CD4-positive, alpha-beta T cell (primary cell): ENCODE measurements around the gene CDT1. TPM values are rescaled to one million over a fixed set of nuclear protein-coding genes. Genes with fewer than 3 reads are reported as not detected.
A peak's percentile ranks its signal among the peaks of the same experiment; 100 is the strongest.

ENCODE experiments used
- ATAC-seq: fragments of 200-7000 bp; cut with Tn5 transposase; one replicate; pipeline ENCODE4 v1.10.0; 2022; ENCODE audit warnings: mild to moderate bottlenecking; ENCODE audit not compliant: poor library complexity
- CTCF ChIA-PET: fragments of 350-600 bp; sonication (Branson Sonifier 250); formaldehyde crosslinking; loops from one replicate; lab custom pipeline; 2021; ENCODE audit warnings: antibody characterized with exemption, inconsistent platforms; lab: Charles Lee
- POLR2A ChIA-PET: fragments of 350-600 bp; sonication (Branson Sonifier 250); formaldehyde crosslinking; loops from one replicate; lab custom pipeline; 2021; ENCODE audit warnings: antibody characterized with exemption, inconsistent platforms; lab: Charles Lee
- DNase-seq, 14 experiments: peaks; one replicate each; pipeline ENCODE4 v3.0.0-alpha.2; 2013 to 2020; ENCODE audit warnings: mixed read lengths in 2 of 14
- H3K27ac ChIP-seq, 2 donors: one replicate each; pipeline versions ENCODE4 v1.5.1 to v1.7.0; 2013; ENCODE audit warnings: low read length in 2 of 2, low read depth in 1 of 2, mild to moderate bottlenecking in 1 of 2
- H3K27me3 ChIP-seq, 2 experiments: 1 replicate in 1 of 2; 2 replicates in 1 of 2; pipeline versions ENCODE4 v1.6.1 to v1.7.0; 2013; ENCODE audit warnings: low read length in 2 of 2, control low read depth in 1 of 2, mild to moderate bottlenecking in 1 of 2, moderate library complexity in 1 of 2; ENCODE audit not compliant: insufficient read depth in 2 of 2, control insufficient read depth in 1 of 2
- H3K36me3 ChIP-seq: one replicate; pipeline ENCODE4 v1.6.1; 2013; ENCODE audit warnings: low read length, control low read depth; ENCODE audit not compliant: insufficient read depth
- H3K4me1 ChIP-seq: one replicate; pipeline ENCODE4 v1.6.1; 2013; ENCODE audit warnings: low read length, control low read depth; ENCODE audit not compliant: insufficient read depth
- H3K4me3 ChIP-seq: one replicate; pipeline ENCODE4 v1.5.1; 2013; ENCODE audit warnings: mild to moderate bottlenecking, low read length, moderate library complexity
- H3K9me3 ChIP-seq, 2 experiments: 1 replicate in 1 of 2; 2 replicates in 1 of 2; pipeline versions ENCODE4 v1.6.1 to v1.7.0; 2013; ENCODE audit warnings: low read length in 2 of 2, mild to moderate bottlenecking in 2 of 2, control low read depth in 1 of 2, moderate library complexity in 1 of 2; ENCODE audit not compliant: control insufficient read depth in 1 of 2, insufficient read depth in 1 of 2
- H3K27ac Mint-ChIP-seq: one replicate; pipeline ENCODE4 v1.8.0; 2020; ENCODE audit warnings: mixed read lengths
- H3K27me3 Mint-ChIP-seq: one replicate; pipeline ENCODE4 v1.8.0; 2021; ENCODE audit warnings: mixed read lengths
- H3K36me3 Mint-ChIP-seq: one replicate; pipeline ENCODE4 v1.8.0; 2021; ENCODE audit warnings: low read depth, mixed read lengths
- H3K4me1 Mint-ChIP-seq: one replicate; pipeline ENCODE4 v1.8.0; 2021; ENCODE audit warnings: low read depth, mixed read lengths
- H3K4me3 Mint-ChIP-seq: one replicate; pipeline ENCODE4 v1.8.0; 2020; ENCODE audit warnings: mild to moderate bottlenecking, mixed read lengths
- H3K9me3 Mint-ChIP-seq: one replicate; pipeline ENCODE4 v1.8.0; 2020; ENCODE audit warnings: mixed read lengths
- intact Hi-C, 2 experiments: fragments of 100-400 bp; cut with DNase I in 1 of 2; cut with micrococcal nuclease in 1 of 2; formaldehyde crosslinking; loops; one replicate each; pipeline versions ENCODE4 v1.15.1 to v1.9.0; 2023 to 2025; cut with DNase I, micrococcal nuclease
- total RNA-seq, 174 experiments: library from RNA in 2 of 174; stranded (reverse) in 2 of 174; gene quantifications; one replicate each; pipeline ENCODE4 v1.2.3 and lab custom pipeline; 2021 to 2026
- TF ChIP-seq, protein P1 (sequence below): fragments of 200-600 bp; IDR thresholded peaks from one replicate; pipeline ENCODE4 v1.8.0; 2022; ENCODE audit warnings: antibody characterized with exemption, mild to moderate bottlenecking

CDT1 gene
- total RNA-seq, 2 experiments from 2014 or later = 0.47 to 1.0 TPM

DNA sequence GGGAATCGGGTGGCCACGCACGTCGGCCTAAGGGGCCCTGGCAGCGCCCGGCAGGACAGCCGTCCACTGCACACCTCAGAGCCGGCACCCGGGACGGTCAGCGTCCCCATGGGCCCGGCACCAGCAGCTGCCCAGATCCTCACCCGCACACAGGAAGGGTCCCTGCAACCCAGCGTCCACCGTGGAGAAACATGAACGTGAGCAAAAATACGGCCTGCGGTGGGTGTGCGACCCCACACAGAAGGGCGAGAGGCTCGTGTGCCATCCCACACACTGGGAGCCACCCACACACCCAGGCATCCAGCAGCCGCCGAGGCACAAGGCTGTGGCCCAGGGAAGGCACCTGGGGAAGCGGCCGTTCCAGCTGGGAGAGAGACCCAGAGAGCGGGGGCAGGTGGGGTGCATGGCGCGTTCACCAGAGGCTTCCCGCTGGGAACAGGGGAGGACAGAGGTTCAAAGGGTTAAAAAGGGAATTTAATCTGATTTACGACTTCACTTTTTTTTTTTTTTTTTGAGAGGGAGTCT is 25.0 kb upstream of the CDT1 start:
- Mint-ChIP-seq H3K27me3 (no peaks in the 10 kb centered on the region), H3K36me3 (no peaks in the 10 kb centered on the region), H3K27ac (no peak overlapping the region), H3K4me3 (no peak overlapping the region), H3K9me3 (no peaks in the 10 kb centered on the region), H3K4me1 (peaks cover 49% of the 10 kb centered on the region)
- Histone ChIP-seq H3K27ac (no peak overlapping the region), H3K4me1 (peaks cover 81% of the 10 kb centered on the region), H3K27me3 (no peaks in the 10 kb centered on the region), H3K4me3 (no peak overlapping the region), H3K36me3 (peaks cover 18% of the 10 kb centered on the region), H3K9me3 (no peaks in the 10 kb centered on the region)
- POLR2A ChIA-PET = no interaction called here
- DNase-seq (no peak), ATAC-seq (no peak)
- CTCF ChIA-PET = interaction anchor here (7.0 kb wide), 1 partner anchor 41 kb away, joined by 58 read pairs; no protein-coding TSS in a partner anchor
- TF ChIP-seq, protein P1, sequence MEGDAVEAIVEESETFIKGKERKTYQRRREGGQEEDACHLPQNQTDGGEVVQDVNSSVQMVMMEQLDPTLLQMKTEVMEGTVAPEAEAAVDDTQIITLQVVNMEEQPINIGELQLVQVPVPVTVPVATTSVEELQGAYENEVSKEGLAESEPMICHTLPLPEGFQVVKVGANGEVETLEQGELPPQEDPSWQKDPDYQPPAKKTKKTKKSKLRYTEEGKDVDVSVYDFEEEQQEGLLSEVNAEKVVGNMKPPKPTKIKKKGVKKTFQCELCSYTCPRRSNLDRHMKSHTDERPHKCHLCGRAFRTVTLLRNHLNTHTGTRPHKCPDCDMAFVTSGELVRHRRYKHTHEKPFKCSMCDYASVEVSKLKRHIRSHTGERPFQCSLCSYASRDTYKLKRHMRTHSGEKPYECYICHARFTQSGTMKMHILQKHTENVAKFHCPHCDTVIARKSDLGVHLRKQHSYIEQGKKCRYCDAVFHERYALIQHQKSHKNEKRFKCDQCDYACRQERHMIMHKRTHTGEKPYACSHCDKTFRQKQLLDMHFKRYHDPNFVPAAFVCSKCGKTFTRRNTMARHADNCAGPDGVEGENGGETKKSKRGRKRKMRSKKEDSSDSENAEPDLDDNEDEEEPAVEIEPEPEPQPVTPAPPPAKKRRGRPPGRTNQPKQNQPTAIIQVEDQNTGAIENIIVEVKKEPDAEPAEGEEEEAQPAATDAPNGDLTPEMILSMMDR = no peak
- intact Hi-C loops = no loop called here

GRCh38 chr16:88779406-88780141 is 24.0 kb upstream of the CDT1 start:
- H3K4me1 Mint-ChIP-seq = peaks cover 52% of the 10 kb centered on the region
- no peaks in the 10 kb centered on the region for H3K9me3 Mint-ChIP-seq
- peak overlapping the region; percentile 77 for H3K4me3 Mint-ChIP-seq

More at GRCh38 chr16:88779406-88780141, 24.0 kb upstream of the CDT1 start:
- Mint-ChIP-seq H3K27me3 (no peaks in the 10 kb centered on the region), H3K27ac (peak overlapping the region; percentile 89), H3K36me3 (no peaks in the 10 kb centered on the region)
- Histone ChIP-seq H3K9me3 (no peaks in the 10 kb centered on the region), H3K4me3 (no peak overlapping the region), H3K27ac (peak overlapping the region; percentile 75 to 77), H3K36me3 (peaks cover 18% of the 10 kb centered on the region), H3K27me3 (no peaks in the 10 kb centered on the region), H3K4me1 (peaks cover 78% of the 10 kb centered on the region)
- ATAC-seq (no peak), DNase-seq (no peak)
- ChIA-PET CTCF (interaction anchor here (0.6 to 7.0 kb wide), 3 partner anchors 42 to 209 kb away, joined by 3 to 58 read pairs (median 7); partner anchors contain the start of genes GALNS and TRAPPC2L), POLR2A (interaction anchor here (3.2 to 3.5 kb wide), 3 partner anchors 15 to 78 kb away, joined by 13 to 19 read pairs (median 14); partner anchors contain the start of genes GALNS and TRAPPC2L)
- intact Hi-C loops = loop anchor here in 1 of 2 experiments (2.0 kb wide), 1 partner anchor 23 kb away; the partner anchor contains the start of gene CDT1
- TF ChIP-seq, protein P1 = no peak
